HG03196 (cell line): Measurements from ENCODE around the gene ACOX3.
"Not testable (repeated sequence)": the region's sequence is repeated elsewhere in the genome, so short reads cannot be mapped to it uniquely, and the experiment has no call there.

Experiments
- ATAC-seq: cut with Tn5 transposase; IDR thresholded peaks from one replicate; pipeline ENCODE4 v1.9.1; 2021; ENCODE audit not compliant: unreplicated experiment

Gene ACOX3

GRCh38 chr4:8435656-8436121, 4.8 kb downstream of the ACOX3 start:
- ATAC-seq: peak; percentile 48

- ATAC-seq: no peak
Observed at GRCh38 chr4:8434251-8435073, 6.1 kb downstream of the ACOX3 start.

- ATAC-seq: no peak
Observed at GRCh38 chr4:8433136-8433535, 7.4 kb downstream of the ACOX3 start.

- no peak for ATAC-seq
Observed at GRCh38 chr4:8431553-8431952, 9.0 kb downstream of the ACOX3 start.

DNA sequence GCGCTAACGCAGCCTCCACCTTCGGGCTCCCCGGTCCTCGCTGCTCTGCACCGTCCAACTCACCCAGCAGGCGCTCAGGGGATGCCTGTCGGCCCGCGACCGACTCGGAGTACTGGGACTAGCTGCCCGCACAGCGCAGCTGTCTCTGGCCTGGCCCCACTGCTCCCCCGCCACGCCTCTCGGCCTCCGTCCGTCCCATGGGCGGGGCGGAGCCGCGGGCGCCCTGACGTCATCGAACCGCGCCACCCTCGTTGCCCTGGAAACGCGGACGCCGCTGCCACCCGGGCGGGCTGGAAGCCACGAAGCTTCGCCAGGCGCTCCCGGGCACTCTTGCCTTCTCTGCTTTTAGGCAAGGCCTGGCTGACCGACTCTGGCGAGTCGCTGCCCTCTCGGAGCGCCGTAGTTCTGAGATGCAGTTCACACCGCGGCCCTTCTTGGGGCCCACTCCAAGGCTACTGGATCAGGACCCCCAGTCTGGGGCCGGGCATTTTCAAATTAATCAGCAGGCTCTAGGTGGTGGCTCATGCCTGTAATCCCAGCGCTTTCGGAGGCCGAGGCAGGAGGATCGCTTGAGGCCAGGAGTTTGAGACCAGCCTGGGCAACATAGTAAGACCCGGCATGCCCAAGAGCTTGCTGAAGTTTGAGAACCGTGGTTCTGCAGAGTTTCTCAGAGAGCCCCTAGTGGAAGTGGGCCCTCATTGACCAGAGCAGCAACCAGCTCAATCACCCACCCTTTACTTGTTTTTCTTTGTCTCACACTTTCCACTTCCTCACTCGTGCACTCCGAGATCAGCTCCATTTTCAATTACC, 12.0 kb downstream of the ACOX3 start:
- peak; percentile 93 for ATAC-seq

DNA sequence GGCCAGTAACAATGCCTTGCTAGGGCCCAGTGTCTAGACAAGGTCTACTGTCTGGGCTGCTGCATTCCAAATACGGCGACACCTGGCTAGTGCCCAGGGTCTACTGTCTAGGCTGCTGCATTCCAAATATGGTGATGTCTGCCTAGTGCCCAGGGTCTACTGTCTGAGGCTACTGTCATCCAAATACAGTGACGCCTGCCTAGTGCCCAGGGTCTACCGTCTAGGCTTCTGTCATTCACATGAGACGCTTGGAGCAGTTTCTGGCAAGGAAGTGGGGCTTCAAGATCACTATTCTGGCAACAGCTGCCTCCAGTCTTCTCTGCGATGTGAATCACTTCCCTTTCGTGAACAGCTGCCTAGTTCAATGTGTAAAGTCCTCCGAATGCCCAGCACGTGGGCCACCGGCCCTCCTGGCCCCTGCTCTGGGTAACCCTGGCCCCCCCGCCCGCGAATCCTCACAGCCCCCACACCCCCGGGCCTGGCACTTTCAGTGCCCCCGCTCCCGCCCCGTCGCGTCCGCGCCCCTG, 12.7 kb downstream of the ACOX3 start:
- ATAC-seq: peak; percentile 40

DNA sequence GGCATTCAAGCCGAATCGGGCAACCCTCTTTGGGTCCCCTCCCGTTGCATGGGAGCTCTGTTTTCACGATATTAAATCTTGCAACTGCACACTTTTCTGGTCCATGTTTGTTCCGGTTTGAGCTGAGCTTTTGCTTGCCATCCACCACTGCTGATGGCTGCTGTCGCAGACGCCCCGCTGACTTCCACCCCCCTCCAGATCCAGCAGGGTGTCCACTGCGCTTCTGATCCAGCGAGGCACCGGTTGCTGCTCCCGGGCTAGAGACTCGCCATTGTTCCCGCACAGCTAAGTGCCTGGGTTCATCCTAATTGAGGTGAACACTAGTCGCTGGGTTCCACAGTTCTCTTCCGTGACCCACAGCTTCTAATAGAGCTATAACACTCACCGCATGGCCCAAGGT, 13.3 kb downstream of the ACOX3 start:
- no peak for ATAC-seq

- no peak for ATAC-seq
Observed at GRCh38 chr4:8422786-8423185, 17.7 kb downstream of the ACOX3 start.

DNA sequence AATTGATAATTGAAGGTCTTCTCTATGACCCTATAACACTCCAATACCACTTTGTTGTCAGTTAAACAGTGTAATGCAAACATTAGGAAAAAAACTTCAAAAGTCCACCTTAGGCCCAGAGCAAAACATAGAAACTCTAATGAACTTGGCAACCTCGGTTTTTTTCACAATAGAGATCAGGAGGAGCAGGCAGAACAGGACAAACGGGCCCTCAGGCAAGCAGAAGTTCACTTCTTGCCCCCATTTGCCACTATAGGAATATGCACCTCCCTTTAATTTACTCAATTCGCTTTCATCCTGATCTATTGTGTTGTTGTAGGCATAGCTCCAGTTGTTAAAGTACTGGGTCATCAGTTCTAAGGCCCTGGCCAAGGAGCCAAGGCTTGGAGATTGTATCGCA, 18.2 kb downstream of the ACOX3 start:
- no peak for ATAC-seq

DNA sequence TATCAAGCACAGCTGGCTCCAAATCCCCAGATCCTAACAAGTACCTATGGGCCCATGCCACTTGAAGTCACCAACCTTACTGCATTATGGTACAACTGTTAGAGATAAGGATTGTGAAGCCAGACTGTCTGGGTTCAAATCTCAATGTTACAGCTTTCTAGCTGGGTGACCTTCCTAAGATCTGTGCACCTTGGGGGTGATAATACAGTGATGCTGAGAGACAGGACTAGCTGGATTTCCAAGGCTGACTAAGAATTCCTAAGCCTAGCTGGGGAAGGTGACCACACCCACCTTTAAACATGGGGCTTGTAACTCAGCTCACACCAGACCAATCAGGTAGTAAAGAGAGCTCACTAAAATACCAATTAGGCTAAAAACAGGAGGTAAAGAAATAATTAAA, 20.4 kb downstream of the ACOX3 start:
- not testable (repeated sequence) for ATAC-seq

DNA sequence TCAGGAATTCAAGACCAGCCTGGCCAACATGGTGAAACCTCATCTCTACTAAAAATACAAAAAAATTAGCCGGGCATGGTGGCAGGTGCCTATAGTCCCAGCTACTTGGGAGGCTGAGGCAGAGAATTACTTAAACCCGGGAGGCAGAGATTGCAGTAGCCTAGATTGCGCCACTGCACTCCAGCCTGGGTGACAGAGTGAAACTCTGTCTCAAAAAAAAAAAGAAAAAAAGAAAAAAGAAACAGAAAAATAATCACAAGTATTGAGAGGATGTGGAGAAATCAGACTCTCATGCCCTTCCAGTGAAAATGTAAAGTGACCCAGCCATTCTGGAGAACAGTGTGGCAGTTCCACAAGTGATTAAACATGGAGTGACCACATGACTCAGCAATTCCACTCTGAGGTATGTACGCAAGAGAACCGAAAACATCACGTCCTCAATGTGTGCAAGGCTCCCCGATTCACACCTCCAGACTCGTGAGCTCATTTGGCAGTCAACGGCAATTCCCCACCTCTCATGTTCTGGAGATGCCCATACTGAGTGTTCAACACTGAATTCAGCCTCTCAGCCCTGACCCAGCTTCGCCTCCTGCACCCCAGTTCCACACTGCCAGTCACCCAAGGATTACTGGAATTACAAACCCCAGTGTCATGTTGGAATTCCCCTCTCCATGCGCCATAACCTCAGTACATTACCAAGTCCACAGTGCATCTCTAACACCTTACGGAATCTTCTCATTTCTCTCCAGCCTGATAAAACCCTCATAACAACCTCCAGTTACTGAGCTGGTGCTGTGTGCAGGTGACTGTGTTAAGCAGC, 21.1 kb downstream of the ACOX3 start:
- ATAC-seq: peak; percentile 66

DNA sequence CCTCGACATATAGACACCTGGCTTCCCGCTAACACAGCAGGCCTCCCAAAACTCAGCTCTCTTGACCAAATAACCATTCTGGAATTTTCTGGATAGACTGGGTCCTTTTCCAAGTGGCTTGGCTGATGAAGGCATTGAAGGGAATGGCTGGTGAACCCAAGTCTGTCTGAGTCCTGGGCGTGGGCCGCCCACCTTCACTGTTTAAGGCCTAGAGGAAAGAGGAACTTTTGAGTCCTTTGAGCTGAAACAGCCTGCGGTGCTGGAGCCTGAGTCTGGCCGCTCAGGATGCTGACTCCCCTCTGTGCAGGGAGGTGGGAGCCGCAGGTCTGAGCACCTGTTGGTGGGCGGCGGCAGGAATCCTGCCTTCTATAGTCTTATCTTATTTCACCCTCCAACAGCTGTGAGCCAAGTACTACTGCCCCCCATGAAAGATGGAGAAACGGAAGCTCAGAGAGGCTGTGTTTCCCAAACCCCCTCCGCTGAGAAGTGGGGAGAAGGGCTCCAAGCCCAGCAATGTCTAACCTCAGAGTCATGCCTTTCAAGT, 23.4 kb downstream of the ACOX3 start:
- ATAC-seq: no peak

- ATAC-seq: no peak
Observed at GRCh38 chr4:8414377-8414776, 26.1 kb downstream of the ACOX3 start.

GRCh38 chr4:8412288-8412687, 28.2 kb downstream of the ACOX3 start:
- ATAC-seq: no peak

DNA sequence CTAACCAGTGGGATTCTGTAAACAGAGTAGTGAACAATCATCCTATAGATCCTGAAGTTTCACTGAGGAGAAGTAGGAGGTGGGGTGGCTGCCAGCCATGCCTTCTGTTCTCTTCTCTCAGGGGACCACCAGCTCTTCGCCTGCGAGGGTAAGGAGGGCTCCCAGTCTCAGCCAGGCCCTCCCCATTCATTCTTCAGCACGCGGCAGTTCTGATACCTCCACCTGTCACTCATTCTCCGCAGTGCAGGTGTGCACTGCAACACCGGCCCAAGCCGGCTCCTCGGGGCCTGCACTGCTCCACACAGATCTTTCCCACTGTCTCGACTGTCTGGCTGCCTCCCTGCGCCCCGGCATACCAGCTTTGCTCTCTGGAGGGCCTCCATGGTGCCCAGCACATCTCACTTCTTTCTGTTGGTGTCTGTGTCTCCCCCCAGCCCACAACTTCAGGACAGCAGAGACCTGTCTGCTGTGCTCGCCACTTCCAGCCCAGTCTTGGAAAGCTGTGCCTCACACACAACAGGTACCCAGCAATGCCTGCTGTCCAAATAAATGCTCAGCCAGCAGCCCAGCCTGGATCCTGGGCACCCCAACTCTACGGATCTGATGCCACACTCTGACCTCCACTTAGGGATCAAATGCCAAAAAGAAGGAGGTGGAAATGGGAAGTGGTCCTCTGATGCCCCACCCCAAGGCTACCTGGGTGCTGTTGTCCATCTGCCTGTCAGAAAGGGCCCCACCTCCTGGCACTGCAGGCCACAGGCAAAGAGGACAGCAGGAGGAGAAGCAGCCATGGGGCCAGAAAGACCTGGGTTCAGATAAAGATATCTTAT, 29.0 kb downstream of the ACOX3 start:
- ATAC-seq: no peak

GRCh38 chr4:8410641-8411271, 29.8 kb downstream of the ACOX3 start:
- ATAC-seq: no peak

DNA sequence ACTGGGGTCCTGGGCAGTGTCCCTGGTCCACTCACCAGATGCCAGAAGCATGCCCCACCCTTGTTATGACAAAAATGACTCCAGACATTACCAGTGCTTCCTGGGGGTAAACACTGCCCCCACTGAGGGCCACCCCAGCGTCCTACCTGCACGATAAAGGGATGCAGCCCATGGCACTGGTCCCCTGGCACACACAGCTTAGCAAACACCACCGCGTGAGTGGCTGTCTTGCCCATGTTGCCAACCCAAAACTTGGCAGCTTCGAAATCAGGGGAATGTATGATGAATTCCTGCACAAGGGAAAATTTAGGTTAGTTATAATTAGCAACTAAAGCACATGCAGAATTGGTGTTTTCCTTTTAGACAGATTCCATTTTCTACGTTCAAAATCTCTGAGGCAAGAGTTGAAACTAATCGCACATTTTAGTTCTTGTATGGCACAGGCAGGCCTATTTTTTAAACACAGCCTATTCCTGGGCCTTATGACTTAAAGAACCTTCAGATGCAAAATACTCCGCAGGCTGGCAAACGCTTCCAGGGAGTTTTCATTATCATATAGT, 30.4 kb downstream of the ACOX3 start:
- no peak for ATAC-seq

GRCh38 chr4:8409264-8410065, 31.1 kb downstream of the ACOX3 start:
- ATAC-seq: no peak
